ENCODE data around the gene AOPEP.

DNA sequence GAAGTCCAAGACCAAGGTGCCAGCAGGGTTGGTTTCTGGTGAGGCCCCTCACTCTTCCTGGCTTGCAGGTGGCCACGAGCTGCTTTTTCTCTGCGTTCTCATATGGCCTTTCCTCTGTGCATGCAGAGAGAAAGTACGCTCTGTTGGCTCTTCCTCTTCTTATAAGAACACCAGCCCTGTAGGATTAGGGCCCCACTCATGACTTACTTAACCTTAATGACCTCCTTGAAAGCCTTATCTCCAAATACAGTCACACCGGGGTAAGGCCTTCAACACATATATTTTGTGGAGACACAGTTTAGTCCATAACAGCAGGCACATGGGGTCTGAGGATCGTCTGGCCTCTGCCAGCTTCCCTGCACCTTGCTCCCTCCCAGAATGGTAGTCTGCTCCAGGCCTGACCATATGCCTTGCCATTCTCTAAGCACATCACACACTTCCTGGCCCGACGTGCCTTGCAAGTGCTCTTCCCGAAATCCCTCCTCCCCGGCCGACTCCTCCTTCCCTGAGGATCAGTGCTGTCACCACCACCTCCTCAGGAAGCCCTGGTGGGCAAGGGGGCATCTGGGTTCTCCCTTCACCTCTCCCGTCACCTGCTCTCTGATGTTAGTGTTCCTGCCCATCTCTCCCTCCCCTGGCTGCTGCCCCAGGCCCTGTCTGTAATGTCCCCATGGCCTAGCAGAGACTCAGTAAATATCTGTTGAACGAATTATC, 200.7 kb downstream of the AOPEP start:
- TF ChIP-seq ZNF879 (CRISPR knock-in tag; IDR thresholded peaks at IDR 0.05) = no peak
- no peak for TF ChIP-seq ZNF841 (CRISPR knock-in tag; IDR thresholded peaks at IDR 0.05; ENCODE audit: borderline replicate concordance)
- TF ChIP-seq TBX3 (IDR thresholded peaks at IDR 0.05; ENCODE audit: borderline replicate concordance) = no peak
- TF ChIP-seq, protein P1, sequence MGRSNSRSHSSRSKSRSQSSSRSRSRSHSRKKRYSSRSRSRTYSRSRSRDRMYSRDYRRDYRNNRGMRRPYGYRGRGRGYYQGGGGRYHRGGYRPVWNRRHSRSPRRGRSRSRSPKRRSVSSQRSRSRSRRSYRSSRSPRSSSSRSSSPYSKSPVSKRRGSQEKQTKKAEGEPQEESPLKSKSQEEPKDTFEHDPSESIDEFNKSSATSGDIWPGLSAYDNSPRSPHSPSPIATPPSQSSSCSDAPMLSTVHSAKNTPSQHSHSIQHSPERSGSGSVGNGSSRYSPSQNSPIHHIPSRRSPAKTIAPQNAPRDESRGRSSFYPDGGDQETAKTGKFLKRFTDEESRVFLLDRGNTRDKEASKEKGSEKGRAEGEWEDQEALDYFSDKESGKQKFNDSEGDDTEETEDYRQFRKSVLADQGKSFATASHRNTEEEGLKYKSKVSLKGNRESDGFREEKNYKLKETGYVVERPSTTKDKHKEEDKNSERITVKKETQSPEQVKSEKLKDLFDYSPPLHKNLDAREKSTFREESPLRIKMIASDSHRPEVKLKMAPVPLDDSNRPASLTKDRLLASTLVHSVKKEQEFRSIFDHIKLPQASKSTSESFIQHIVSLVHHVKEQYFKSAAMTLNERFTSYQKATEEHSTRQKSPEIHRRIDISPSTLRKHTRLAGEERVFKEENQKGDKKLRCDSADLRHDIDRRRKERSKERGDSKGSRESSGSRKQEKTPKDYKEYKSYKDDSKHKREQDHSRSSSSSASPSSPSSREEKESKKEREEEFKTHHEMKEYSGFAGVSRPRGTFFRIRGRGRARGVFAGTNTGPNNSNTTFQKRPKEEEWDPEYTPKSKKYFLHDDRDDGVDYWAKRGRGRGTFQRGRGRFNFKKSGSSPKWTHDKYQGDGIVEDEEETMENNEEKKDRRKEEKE (IDR thresholded peaks at IDR 0.05) = no peak
- TF ChIP-seq TAF1 (CRISPR knock-in tag; IDR thresholded peaks at IDR 0.05) = no peak
- no peak for TF ChIP-seq FOSL1 (CRISPR knock-in tag; IDR thresholded peaks at IDR 0.05; ENCODE audit: borderline replicate concordance)
- TF ChIP-seq CEBPB (IDR thresholded peaks at IDR 0.05; ENCODE audit: borderline replicate concordance, low read depth, low read length) = no peak
- no peak for TF ChIP-seq MAX (IDR thresholded peaks at IDR 0.05)
- no peak for TF ChIP-seq PAWR (CRISPR knock-in tag; IDR thresholded peaks at IDR 0.05; ENCODE audit: borderline replicate concordance)
- no peak for TF ChIP-seq TGIF2 (CRISPR knock-in tag; IDR thresholded peaks at IDR 0.05)
- no peak for TF ChIP-seq FOXK2 (IDR thresholded peaks at IDR 0.05)
- TF ChIP-seq ZNF142 (CRISPR knock-in tag; IDR thresholded peaks at IDR 0.05) = no peak
- no peak for TF ChIP-seq PATZ1 (CRISPR knock-in tag; IDR thresholded peaks at IDR 0.05)
- no peak for TF ChIP-seq POLR2A (IDR thresholded peaks at IDR 0.05; ENCODE audit: insufficient read depth in 1 of 2, low read depth in 2 of 2, low read length in 2 of 2)
